Measurements from ENCODE around the gene CDC23.

DNA sequence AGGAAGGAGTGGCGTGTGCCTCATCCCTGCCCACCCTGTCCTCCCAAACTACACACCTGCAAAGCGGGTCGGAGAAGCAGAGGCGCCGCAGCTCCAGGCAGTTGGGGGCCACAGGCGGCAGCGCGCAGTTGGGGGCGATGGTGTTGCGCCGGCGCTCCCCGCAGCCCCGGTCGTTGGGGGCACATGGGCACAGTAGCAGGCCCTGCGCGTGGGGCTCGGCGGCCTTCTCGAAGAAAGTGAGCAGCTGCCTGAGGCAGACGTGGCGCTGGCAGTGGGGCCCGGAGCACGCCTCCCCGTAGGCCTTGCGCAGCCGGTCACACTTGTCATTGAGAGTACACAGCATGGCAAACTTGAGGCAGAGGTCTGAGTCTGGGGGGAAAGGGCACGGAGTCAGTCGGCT lies 44.5 kb upstream of the CDC23 start:
- TF ChIP-seq, protein P1, sequence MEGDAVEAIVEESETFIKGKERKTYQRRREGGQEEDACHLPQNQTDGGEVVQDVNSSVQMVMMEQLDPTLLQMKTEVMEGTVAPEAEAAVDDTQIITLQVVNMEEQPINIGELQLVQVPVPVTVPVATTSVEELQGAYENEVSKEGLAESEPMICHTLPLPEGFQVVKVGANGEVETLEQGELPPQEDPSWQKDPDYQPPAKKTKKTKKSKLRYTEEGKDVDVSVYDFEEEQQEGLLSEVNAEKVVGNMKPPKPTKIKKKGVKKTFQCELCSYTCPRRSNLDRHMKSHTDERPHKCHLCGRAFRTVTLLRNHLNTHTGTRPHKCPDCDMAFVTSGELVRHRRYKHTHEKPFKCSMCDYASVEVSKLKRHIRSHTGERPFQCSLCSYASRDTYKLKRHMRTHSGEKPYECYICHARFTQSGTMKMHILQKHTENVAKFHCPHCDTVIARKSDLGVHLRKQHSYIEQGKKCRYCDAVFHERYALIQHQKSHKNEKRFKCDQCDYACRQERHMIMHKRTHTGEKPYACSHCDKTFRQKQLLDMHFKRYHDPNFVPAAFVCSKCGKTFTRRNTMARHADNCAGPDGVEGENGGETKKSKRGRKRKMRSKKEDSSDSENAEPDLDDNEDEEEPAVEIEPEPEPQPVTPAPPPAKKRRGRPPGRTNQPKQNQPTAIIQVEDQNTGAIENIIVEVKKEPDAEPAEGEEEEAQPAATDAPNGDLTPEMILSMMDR (IDR thresholded peaks at IDR 0.05): no peak
- no peak for TF ChIP-seq POLR2AphosphoS5 (IDR thresholded peaks at IDR 0.05; ENCODE audit: insufficient read depth in 1 of 2, low read depth in 1 of 2)
